Measurements from ENCODE around the gene ATP5ME.

The ATP5ME gene

GRCh38 chr4:689723-690122 is 15.6 kb upstream of the ATP5ME start:
- no peak for TF ChIP-seq CTCF (conservative IDR thresholded peaks at IDR 0.05; ENCODE audit: low read depth, low read length)
- H3K4me3 ChIP-seq (ENCODE audit: low read length) = no peak overlapping the region
- no peak for DNase-seq (ENCODE audit: low read depth)

GRCh38 chr4:688854-689681 is 15.0 kb upstream of the ATP5ME start, which contains the start of gene SLC49A3:
SLC49A3 (minus strand) TSS chr4:689151; CDS start chr4:689127, 24 bp downstream.
- no peak for DNase-seq (ENCODE audit: low read depth)
- peak within 1 kb of the TSS; percentile 23 for H3K4me3 ChIP-seq (ENCODE audit: low read length)
- TF ChIP-seq CTCF (conservative IDR thresholded peaks at IDR 0.05; ENCODE audit: low read depth, low read length) = no peak

- DNase-seq (ENCODE audit: low read depth) = no peak
- H3K4me3 ChIP-seq (ENCODE audit: low read length) = peak overlapping the region; percentile 18
- no peak for TF ChIP-seq CTCF (conservative IDR thresholded peaks at IDR 0.05; ENCODE audit: low read depth, low read length)
Measured at GRCh38 chr4:687971-688853, 14.1 kb upstream of the ATP5ME start.

GRCh38 chr4:687048-687970 is 13.2 kb upstream of the ATP5ME start:
- no peak overlapping the region for H3K4me3 ChIP-seq (ENCODE audit: low read length)
- TF ChIP-seq CTCF (conservative IDR thresholded peaks at IDR 0.05; ENCODE audit: low read depth, low read length) = no peak

GRCh38 chr4:686413-687040 is 12.5 kb upstream of the ATP5ME start:
- no peak overlapping the region for H3K4me3 ChIP-seq (ENCODE audit: low read length)
- no peak for TF ChIP-seq CTCF (conservative IDR thresholded peaks at IDR 0.05; ENCODE audit: low read depth, low read length)
- no peak for DNase-seq (ENCODE audit: low read depth)

More at GRCh38 chr4:687048-687970, 13.2 kb upstream of the ATP5ME start:
- peak; percentile 48 for DNase-seq (ENCODE audit: low read depth)
